H7 (cell line): ENCODE data around the gene DHRS9. TPM values are rescaled to one million over a fixed set of nuclear protein-coding genes. Genes with fewer than 3 reads are reported as not detected.
"Not testable (repeated sequence)": the region's sequence is repeated elsewhere in the genome, so short reads cannot be mapped to it uniquely, and the experiment has no call there.

ENCODE experiments used
- DNase-seq: peaks from one replicate; pipeline ENCODE4 v3.0.0; 2012
- H3K27me3 ChIP-seq: 2 replicates; pipeline ENCODE4 v1.6.0; 2011; ENCODE audit warnings: mild to moderate bottlenecking, low read length; ENCODE audit not compliant: control insufficient read depth, insufficient read depth
- H3K36me3 ChIP-seq: replicated peaks from 2 replicates; pipeline ENCODE4 v1.5.1; 2011; ENCODE audit warnings: low read length; ENCODE audit not compliant: control insufficient read depth, insufficient read depth
- H3K4me3 ChIP-seq: 2 replicates; pipeline ENCODE4 v1.5.1; 2011; ENCODE audit warnings: low read depth, mild to moderate bottlenecking, control low read depth, low read length, moderate library complexity; ENCODE audit not compliant: insufficient read depth
- total RNA-seq: library from RNA; depleted of rRNA; stranded (reverse); fragments of >200 nt; shearing (Covaris generic); gene quantifications from 2 replicates; pipeline ENCODE4 v1.2.3, GENCODE V29; 2014

Gene DHRS9
- total RNA-seq, 1 experiment from 2014 or later: not detected

DNA sequence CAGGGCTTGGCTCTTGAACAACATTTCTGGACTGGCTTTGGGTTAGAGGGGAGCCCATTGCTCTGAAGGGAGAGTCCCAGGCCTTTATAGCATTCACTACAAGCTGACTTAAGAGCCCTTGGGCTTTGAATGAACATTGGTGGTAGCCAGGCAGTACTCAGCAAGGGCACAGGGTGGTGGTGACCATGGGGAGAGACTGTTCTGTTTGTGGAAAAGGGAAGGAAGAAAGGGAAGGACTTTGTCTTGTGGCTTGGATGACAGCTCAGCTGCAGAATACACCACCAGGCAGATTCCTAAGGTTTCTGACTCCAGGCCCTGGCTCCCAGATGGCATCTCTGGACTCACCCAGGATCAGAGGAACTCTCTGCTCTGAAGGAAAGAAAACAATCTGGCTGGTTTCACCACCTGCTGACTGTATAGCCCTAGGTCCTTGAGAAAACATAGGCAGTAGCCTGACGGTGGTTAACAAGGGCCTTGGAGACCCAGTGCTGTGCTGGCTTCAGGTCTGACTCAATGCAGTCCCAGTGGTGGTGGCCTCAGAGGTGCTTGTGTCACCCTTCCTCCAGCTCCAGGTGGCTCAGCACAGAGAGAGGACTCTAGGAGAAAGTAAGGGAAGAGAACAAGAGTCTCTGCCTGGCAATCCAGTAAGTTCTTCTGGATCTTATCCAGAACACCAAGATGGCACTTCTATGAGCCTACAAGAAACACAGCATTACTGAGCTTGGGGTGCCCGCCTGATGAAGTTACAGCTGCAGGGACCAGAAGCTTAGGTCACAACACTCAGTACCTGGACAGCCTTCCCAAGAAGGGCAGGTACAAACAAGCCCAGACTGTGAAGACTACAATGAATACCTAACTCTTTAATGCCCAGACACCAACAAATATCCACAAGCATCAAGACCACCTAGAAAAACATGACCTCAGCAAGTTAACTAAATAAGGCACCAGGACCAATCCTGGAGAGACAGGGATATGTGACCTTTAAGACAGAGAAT lies 21.8 kb upstream of the DHRS9 start:
- no peak overlapping the region for H3K4me3 ChIP-seq
- no peaks in the 10 kb centered on the region for H3K27me3 ChIP-seq
- no peaks in the 10 kb centered on the region for H3K36me3 ChIP-seq
- DNase-seq: no peak

DNA sequence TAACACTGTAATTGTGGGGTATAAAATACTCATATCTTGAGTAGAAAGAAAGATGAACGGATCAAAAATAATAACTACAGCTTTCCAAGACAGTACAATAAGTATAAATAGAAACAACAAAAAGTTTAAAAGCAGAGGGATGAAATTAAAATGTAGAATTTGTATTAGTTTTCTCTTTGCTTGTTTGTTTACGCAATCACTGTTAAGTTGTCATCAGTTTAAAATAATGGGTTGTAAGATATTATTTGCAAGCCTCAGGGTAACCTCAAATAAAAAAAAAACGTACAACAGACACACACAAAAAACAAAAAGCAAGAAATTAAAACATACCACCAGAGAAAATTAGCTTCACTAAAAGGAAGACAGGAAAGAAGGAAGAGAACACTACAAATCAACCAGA lies 20.2 kb upstream of the DHRS9 start:
- Histone ChIP-seq H3K36me3 (no peaks in the 10 kb centered on the region), H3K27me3 (no peaks in the 10 kb centered on the region), H3K4me3 (no peak overlapping the region)
- no peak for DNase-seq

GRCh38 chr2:169050476-169051240 lies 18.7 kb upstream of the DHRS9 start:
- Histone ChIP-seq H3K27me3 (no peaks in the 10 kb centered on the region), H3K36me3 (no peaks in the 10 kb centered on the region), H3K4me3 (no peak overlapping the region)
- DNase-seq: no peak

- not testable (repeated sequence) for H3K36me3 ChIP-seq, DNase-seq, H3K27me3 ChIP-seq, H3K4me3 ChIP-seq
Measured at GRCh38 chr2:169054575-169054974, 14.8 kb upstream of the DHRS9 start.

GRCh38 chr2:169064199-169064598 lies 5.2 kb upstream of the DHRS9 start:
- H3K4me3 ChIP-seq, H3K36me3 ChIP-seq, DNase-seq, H3K27me3 ChIP-seq: not testable (repeated sequence)

DNA sequence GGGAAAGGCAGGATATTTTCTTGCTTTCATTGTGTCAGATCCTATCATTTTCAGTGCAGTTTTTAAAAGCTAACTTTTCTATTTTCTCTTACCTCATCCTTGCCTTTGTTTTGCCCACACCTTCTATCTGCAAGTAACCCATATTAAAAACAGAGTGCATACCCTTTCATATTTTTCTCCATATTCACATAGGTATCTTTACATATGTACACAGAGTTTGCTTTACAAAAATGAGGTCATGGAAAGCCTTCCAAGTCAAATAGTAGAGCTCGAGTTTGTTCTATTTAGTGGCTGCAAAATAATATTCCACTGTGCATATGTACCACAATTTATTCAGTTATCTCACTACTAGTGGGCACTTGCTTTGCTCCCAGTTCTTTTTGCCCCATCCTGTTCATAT lies 3.9 kb upstream of the DHRS9 start:
- Histone ChIP-seq H3K27me3 (no peaks in the 10 kb centered on the region), H3K4me3 (no peak overlapping the region), H3K36me3 (no peaks in the 10 kb centered on the region)
- no peak for DNase-seq

GRCh38 chr2:169065864-169066517 lies 3.4 kb upstream of the DHRS9 start:
- Histone ChIP-seq H3K4me3 (no peak overlapping the region), H3K27me3 (no peaks in the 10 kb centered on the region), H3K36me3 (no peaks in the 10 kb centered on the region)
- DNase-seq: no peak

DNA sequence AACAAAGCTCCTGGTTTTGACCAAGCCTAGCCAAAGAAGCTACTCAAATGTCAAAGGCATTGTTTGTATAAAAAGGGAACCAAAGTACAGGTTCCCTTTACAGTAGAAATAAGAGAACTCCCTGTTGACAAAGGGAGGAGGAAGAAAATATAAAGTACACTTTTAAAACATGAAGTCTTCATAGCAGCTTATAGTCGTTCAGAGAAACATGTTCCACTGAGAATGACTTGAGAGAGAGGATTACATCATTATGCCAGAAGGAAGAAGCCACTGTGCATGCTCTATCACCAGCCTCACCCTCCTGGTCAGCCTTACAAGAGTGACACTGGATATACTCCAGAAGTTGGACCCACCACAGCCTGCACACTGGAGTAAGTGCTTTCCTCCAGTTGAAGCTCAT lies 2.5 kb upstream of the DHRS9 start:
- Histone ChIP-seq H3K4me3 (no peak overlapping the region), H3K27me3 (no peaks in the 10 kb centered on the region), H3K36me3 (no peaks in the 10 kb centered on the region)
- no peak for DNase-seq

GRCh38 chr2:169069833-169070232 lies 470 bp downstream of the DHRS9 start:
- no peak for DNase-seq
- Histone ChIP-seq H3K4me3 (no peak overlapping the region), H3K27me3 (no peaks in the 10 kb centered on the region), H3K36me3 (no peaks in the 10 kb centered on the region)

- H3K27me3 ChIP-seq: no peaks in the 10 kb centered on the region
- H3K4me3 ChIP-seq: no peak overlapping the region
- no peaks in the 10 kb centered on the region for H3K36me3 ChIP-seq
- no peak for DNase-seq
Measured at GRCh38 chr2:169071455-169071854, 2.1 kb downstream of the DHRS9 start.

DNA sequence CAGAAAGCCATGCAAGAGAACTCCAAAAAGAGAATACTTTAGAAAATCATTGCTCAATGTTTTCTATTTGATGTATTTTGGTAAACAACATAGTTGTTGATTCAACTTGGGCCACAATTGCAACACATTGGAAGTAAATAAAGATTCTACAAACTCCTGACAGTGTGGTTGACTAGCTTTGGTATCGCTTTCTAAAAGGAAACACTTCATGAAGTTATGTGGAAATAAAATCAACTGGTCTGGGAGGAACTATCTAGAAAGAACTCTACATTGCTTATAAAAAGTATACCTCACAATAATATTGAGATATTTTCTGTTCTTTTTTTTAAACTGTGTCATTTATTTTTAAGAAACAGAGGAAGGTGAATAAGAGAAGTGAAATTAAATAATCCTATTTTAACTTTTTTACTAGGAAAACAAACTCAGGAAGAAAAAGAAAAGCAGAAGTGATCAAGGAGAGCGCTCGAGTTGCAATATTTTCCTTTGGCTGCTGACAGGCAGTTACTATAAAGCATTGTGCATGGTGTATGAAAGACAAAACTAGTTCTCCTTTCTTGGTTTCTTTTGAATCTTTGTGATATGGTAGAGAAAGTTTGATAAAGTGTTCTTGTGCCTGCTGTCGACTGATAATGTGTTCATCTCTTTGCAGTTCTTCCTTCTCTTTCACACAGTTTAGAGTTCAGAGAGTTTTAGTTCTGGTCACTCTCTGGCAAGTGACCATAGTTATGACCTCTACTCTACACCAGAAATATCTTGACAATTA lies 3.0 kb downstream of the DHRS9 start:
- DNase-seq: no peak
- H3K27me3 ChIP-seq: no peaks in the 10 kb centered on the region
- H3K36me3 ChIP-seq: no peaks in the 10 kb centered on the region
- no peak overlapping the region for H3K4me3 ChIP-seq

- no peaks in the 10 kb centered on the region for H3K36me3 ChIP-seq
- no peak overlapping the region for H3K4me3 ChIP-seq
- no peaks in the 10 kb centered on the region for H3K27me3 ChIP-seq
- DNase-seq: no peak
Measured at GRCh38 chr2:169073211-169073962, 4.0 kb downstream of the DHRS9 start.

DNA sequence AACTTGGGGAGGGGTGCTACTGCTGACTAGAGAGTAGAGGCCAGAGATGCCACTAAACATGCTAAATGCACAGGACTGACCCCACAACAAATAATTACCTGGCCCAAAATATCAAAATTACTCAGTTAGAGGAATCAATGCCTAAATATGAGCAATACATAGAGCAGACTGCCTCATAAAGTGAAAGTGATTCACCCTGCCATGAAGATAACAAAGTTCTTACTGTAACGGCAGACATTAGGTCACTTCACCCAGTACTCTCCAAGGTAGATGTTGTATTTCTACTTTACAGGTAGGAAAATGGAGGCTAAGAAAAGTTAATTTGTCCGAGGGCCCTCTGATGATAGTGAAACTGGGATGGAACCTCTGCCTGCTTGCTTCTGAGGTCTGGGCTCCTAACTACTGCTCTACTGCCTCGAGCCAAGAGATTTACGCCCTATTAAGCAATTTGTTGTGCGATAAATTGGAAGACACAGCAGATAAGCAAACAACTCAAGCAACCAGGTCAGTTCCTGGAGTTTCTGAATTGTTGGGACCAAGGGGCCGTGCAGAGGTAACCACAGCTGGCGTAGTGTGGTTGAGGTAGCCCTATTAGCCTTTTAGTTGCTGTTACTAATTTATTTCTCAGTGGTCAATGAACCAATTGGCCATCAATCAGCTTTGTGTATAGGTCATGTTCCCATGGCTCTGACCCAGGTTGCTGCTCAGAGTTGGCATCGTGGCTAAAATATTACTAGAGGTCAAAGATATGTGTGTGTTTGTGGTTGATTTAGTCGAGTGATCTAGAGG lies 4.8 kb downstream of the DHRS9 start:
- Histone ChIP-seq H3K27me3 (no peaks in the 10 kb centered on the region), H3K4me3 (no peak overlapping the region), H3K36me3 (no peaks in the 10 kb centered on the region)
- no peak for DNase-seq
